Measurements from ENCODE around the gene TBX21.

- TF ChIP-seq CTCF (conservative IDR thresholded peaks at IDR 0.05; ENCODE audit: low read depth in 2 of 2), result no peak
- TF ChIP-seq EZH2phosphoT487 (IDR thresholded peaks at IDR 0.05; ENCODE audit: unreplicated experiment), result no peak
- TF ChIP-seq STAT1 (IDR thresholded peaks at IDR 0.05; ENCODE audit: unreplicated experiment), result no peak
- TF ChIP-seq ZNF462 (CRISPR knock-in tag; IDR thresholded peaks at IDR 0.05), result no peak
- peak; percentile 87 for TF ChIP-seq EZH2 (IDR thresholded peaks at IDR 0.05; ENCODE audit: low read depth, unreplicated experiment)
- TF ChIP-seq CREB1 (CRISPR knock-in tag; IDR thresholded peaks at IDR 0.05; ENCODE audit: low read depth), result no peak
- no peak for TF ChIP-seq REST (IDR thresholded peaks at IDR 0.05; ENCODE audit: unreplicated experiment)
- TF ChIP-seq ETS1 (IDR thresholded peaks at IDR 0.05), result no peak
- no peak for TF ChIP-seq POLR2AphosphoS5 (IDR thresholded peaks at IDR 0.05; ENCODE audit: low read depth)
- no peak for TF ChIP-seq JUNB (IDR thresholded peaks at IDR 0.05; ENCODE audit: unreplicated experiment)
Observed at GRCh38 chr17:47733674-47734410, 806 bp downstream of the TBX21 start.
